ENCODE measurements around the gene PDXP. TPM values are rescaled to one million over a fixed set of nuclear protein-coding genes. Genes with fewer than 3 reads are reported as not detected.
A peak's percentile ranks its signal among the peaks of the same experiment; 100 is the strongest.

Gene PDXP
- total RNA-seq, 1 donor from 2014 or later, result 23.9 TPM

GRCh38 chr22:37633625-37634416 lies 24.7 kb upstream of the PDXP start:
- DNase-seq, result peak; percentile 90
- Histone ChIP-seq H3K9me3 (replicated peaks) (no peaks in the 10 kb centered on the region), H3K4me3 (peak overlapping the region; percentile 44), H3K4me1 (peaks cover 49% of the 10 kb centered on the region), H3K27ac (replicated peaks) (peak overlapping the region; percentile 88), H3K27me3 (ENCODE audit: low read depth) (no peaks in the 10 kb centered on the region), H3K36me3 (peaks cover 35% of the 10 kb centered on the region)
- intact Hi-C loops (cut with micrococcal nuclease), result no loop called here
- TF ChIP-seq, protein P1, sequence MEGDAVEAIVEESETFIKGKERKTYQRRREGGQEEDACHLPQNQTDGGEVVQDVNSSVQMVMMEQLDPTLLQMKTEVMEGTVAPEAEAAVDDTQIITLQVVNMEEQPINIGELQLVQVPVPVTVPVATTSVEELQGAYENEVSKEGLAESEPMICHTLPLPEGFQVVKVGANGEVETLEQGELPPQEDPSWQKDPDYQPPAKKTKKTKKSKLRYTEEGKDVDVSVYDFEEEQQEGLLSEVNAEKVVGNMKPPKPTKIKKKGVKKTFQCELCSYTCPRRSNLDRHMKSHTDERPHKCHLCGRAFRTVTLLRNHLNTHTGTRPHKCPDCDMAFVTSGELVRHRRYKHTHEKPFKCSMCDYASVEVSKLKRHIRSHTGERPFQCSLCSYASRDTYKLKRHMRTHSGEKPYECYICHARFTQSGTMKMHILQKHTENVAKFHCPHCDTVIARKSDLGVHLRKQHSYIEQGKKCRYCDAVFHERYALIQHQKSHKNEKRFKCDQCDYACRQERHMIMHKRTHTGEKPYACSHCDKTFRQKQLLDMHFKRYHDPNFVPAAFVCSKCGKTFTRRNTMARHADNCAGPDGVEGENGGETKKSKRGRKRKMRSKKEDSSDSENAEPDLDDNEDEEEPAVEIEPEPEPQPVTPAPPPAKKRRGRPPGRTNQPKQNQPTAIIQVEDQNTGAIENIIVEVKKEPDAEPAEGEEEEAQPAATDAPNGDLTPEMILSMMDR (IDR thresholded peaks at IDR 0.05; ENCODE audit: borderline replicate concordance), result peak; percentile 37

GRCh38 chr22:37634417-37634924 lies 24.1 kb upstream of the PDXP start:
- no peak for DNase-seq

GRCh38 chr22:37635157-37635556 lies 23.4 kb upstream of the PDXP start:
- Histone ChIP-seq H3K27me3 (ENCODE audit: low read depth) (peaks cover 10% of the 10 kb centered on the region), H3K9me3 (replicated peaks) (no peaks in the 10 kb centered on the region), H3K36me3 (peaks cover 22% of the 10 kb centered on the region), H3K4me3 (no peak overlapping the region), H3K4me1 (peaks cover 62% of the 10 kb centered on the region), H3K27ac (replicated peaks) (peak overlapping the region; percentile 88)
- no peak for DNase-seq
- TF ChIP-seq, protein P1 (IDR thresholded peaks at IDR 0.05; ENCODE audit: borderline replicate concordance), result no peak
- intact Hi-C loops (cut with micrococcal nuclease), result no loop called here

More at GRCh38 chr22:37634417-37634924, 24.1 kb upstream of the PDXP start:
- Histone ChIP-seq H3K36me3 (peaks cover 28% of the 10 kb centered on the region), H3K27me3 (ENCODE audit: low read depth) (peaks cover 3% of the 10 kb centered on the region), H3K4me1 (peaks cover 56% of the 10 kb centered on the region), H3K9me3 (replicated peaks) (no peaks in the 10 kb centered on the region), H3K27ac (replicated peaks) (peak overlapping the region; percentile 88), H3K4me3 (peak overlapping the region; percentile 44)
- TF ChIP-seq, protein P1 (IDR thresholded peaks at IDR 0.05; ENCODE audit: borderline replicate concordance), result no peak
- intact Hi-C loops (cut with micrococcal nuclease), result no loop called here

DNA sequence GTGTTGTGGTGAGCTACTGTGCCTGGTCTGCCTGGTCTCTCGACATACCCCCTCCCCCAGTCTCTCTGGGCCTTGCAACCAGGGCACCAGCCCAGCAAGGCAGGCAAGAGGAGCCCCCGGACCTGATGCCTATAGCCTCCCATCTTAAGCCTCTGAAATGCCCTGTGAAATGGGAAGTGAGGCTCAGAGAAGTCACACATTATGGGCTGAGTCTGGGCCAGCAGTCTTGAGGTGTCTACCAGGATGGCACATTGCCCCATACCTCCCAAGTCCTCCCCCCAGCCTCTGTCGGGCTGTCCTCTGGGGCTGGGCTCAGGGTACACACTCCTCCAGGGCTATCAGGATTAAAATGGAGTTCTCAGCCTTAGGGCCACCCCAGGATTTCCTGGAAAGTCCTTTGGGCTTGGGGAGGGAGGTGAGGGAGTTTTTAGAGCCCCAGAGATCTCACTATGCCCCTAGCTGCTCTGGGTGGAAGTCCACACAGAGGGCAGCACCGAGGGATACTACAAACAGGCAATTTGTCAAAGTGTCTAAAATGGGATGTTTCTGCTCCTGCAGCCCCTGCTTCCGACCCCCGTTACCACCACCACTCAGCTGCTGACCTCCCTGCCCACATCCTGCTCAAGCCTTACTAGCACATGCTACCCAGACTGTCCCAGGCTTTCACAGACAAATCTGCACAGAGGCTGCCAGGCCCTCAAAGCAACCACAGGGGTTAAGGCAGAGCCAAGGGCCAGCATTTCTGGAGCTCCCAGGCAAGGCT lies 22.2 kb upstream of the PDXP start:
- Histone ChIP-seq H3K4me1 (peaks cover 63% of the 10 kb centered on the region), H3K4me3 (no peak overlapping the region), H3K27me3 (ENCODE audit: low read depth) (peaks cover 16% of the 10 kb centered on the region), H3K36me3 (peaks cover 10% of the 10 kb centered on the region), H3K9me3 (replicated peaks) (no peaks in the 10 kb centered on the region), H3K27ac (replicated peaks) (no peak overlapping the region)
- DNase-seq, result no peak
- intact Hi-C loops (cut with micrococcal nuclease), result no loop called here
- TF ChIP-seq, protein P1 (IDR thresholded peaks at IDR 0.05; ENCODE audit: borderline replicate concordance), result no peak

- H3K36me3 ChIP-seq, result peaks cover 5% of the 10 kb centered on the region
- no peak overlapping the region for H3K27ac ChIP-seq (replicated peaks)
- intact Hi-C loops (cut with micrococcal nuclease), result no loop called here
- H3K4me3 ChIP-seq, result no peak overlapping the region
- H3K9me3 ChIP-seq (replicated peaks), result no peaks in the 10 kb centered on the region
- peaks cover 60% of the 10 kb centered on the region for H3K4me1 ChIP-seq
- peaks cover 16% of the 10 kb centered on the region for H3K27me3 ChIP-seq (ENCODE audit: low read depth)
- TF ChIP-seq, protein P1 (IDR thresholded peaks at IDR 0.05; ENCODE audit: borderline replicate concordance), result no peak
- DNase-seq, result no peak
These were observed 21.6 kb upstream of the PDXP start for GRCh38 chr22:37636949-37637273.
